C4-2B (cell line): Measurements from ENCODE around the gene ANKRD35.

Source experiments
- CTCF ChIP-seq: fragments of 450-650 bp; conservative IDR thresholded peaks from 2 replicates; pipeline ENCODE4 v1.5.1; 2017; ENCODE audit warnings: mild to moderate bottlenecking
- ZFX ChIP-seq: fragments of 450-650 bp; IDR thresholded peaks from 2 replicates; pipeline ENCODE4 v1.6.1; 2017

- TF ChIP-seq CTCF, result no peak
- no peak for TF ChIP-seq ZFX
Observed at GRCh38 chr1:145824499-145824842, 61.2 kb downstream of the ANKRD35 start.
